Gastroesophageal sphincter (tissue), 3 donors: Measurements from ENCODE around the gene PHACTR1.

Experiments used
- EP300 ChIP-seq: sonication (generic); formaldehyde crosslinking; IDR thresholded peaks from one replicate; pipeline ENCODE4 v1.6.1; 2017; ENCODE audit warnings: antibody characterized with exemption, mild to moderate bottlenecking
- POLR2AphosphoS5 ChIP-seq: sonication (generic); formaldehyde crosslinking; IDR thresholded peaks from one replicate; pipeline ENCODE4 v1.6.1; 2017; ENCODE audit warnings: antibody characterized with exemption
- TF ChIP-seq, protein P1 (sequence below), 4 experiments: fragments of 200-600 bp in 2 of 4; fragments of 450-650 bp in 2 of 4; sonication (generic) in 1 of 4; IDR thresholded peaks; one replicate each; pipeline ENCODE4 v1.5.1; 2017 to 2019; ENCODE audit warnings: antibody characterized with exemption in 4 of 4, mild to moderate bottlenecking in 2 of 4, moderate library complexity in 2 of 4

DNA sequence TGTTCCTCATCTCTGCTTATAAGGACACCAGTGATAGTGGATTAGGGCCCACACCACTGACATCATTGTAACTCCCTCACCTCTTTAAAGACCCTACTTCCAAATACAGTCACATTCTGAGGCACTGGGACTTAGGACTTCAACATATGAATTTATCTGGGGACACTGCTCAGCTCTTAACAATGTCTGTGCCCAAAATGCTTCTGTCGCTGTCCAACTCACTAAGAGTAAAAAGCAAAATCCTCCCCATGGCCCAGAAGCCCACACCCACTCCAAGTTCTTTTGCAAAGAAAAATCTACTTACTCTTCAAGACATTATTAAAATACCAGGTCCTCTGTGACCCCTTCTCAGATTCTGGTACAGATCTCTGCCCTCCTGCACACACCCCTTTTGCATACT lies 495.5 kb downstream of the PHACTR1 start:
- TF ChIP-seq EP300 (no peak), POLR2AphosphoS5 (no peak)
- TF ChIP-seq, protein P1, sequence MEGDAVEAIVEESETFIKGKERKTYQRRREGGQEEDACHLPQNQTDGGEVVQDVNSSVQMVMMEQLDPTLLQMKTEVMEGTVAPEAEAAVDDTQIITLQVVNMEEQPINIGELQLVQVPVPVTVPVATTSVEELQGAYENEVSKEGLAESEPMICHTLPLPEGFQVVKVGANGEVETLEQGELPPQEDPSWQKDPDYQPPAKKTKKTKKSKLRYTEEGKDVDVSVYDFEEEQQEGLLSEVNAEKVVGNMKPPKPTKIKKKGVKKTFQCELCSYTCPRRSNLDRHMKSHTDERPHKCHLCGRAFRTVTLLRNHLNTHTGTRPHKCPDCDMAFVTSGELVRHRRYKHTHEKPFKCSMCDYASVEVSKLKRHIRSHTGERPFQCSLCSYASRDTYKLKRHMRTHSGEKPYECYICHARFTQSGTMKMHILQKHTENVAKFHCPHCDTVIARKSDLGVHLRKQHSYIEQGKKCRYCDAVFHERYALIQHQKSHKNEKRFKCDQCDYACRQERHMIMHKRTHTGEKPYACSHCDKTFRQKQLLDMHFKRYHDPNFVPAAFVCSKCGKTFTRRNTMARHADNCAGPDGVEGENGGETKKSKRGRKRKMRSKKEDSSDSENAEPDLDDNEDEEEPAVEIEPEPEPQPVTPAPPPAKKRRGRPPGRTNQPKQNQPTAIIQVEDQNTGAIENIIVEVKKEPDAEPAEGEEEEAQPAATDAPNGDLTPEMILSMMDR (IDR thresholded peaks at IDR 0.05) = no peak
